Suprapubic skin (tissue), 4 donors: Measurements from ENCODE around the gene RPL7A. TPM values are rescaled to one million over a fixed set of nuclear protein-coding genes. Genes with fewer than 3 reads are reported as not detected.

Source experiments
- DNase-seq, 2 donors: peaks; one replicate each; pipeline ENCODE4 v3.0.0-alpha.2; 2019; ENCODE audit warnings: low spot score in 2 of 2
- H3K27ac ChIP-seq: fragments of 200-600 bp; sonication (generic); one replicate; pipeline ENCODE4 v1.5.1; 2019
- H3K27me3 ChIP-seq: fragments of 200-600 bp; sonication (generic); one replicate; pipeline ENCODE4 v1.5.1; 2019
- H3K36me3 ChIP-seq: fragments of 200-600 bp; sonication (generic); one replicate; pipeline ENCODE4 v1.5.1; 2019
- H3K4me1 ChIP-seq: fragments of 200-600 bp; sonication (generic); one replicate; pipeline ENCODE4 v1.5.1; 2019
- H3K4me3 ChIP-seq: fragments of 200-600 bp; sonication (generic); one replicate; pipeline ENCODE4 v1.5.1; 2019; ENCODE audit warnings: mild to moderate bottlenecking
- H3K9me3 ChIP-seq: fragments of 200-600 bp; sonication (generic); one replicate; pipeline ENCODE4 v1.5.1; 2019
- CTCF ChIP-seq, 2 donors: fragments of 200-600 bp in 1 of 2; fragments of 450-650 bp in 1 of 2; sonication (generic) in 1 of 2; IDR thresholded peaks; one replicate each; pipeline ENCODE4 v1.5.1; 2016 to 2019; ENCODE audit warnings: antibody characterized with exemption in 2 of 2, mild to moderate bottlenecking in 1 of 2, moderate library complexity in 1 of 2
- EP300 ChIP-seq: sonication (generic); formaldehyde crosslinking; IDR thresholded peaks from one replicate; pipeline ENCODE4 v1.6.1; 2017; ENCODE audit warnings: antibody characterized with exemption
- POLR2A ChIP-seq, 2 donors: fragments of 450-650 bp; IDR thresholded peaks; one replicate each; pipeline ENCODE4 v1.6.1; 2017; ENCODE audit warnings: antibody characterized with exemption in 2 of 2, mild to moderate bottlenecking in 2 of 2, moderate library complexity in 2 of 2
- POLR2AphosphoS5 ChIP-seq, 3 donors: sonication (generic); formaldehyde crosslinking; IDR thresholded peaks; one replicate each; pipeline ENCODE4 v1.6.1; 2017; ENCODE audit warnings: antibody characterized with exemption in 3 of 3
- WGBS: methylation state at CpG from one replicate; pipeline ENCODE4 v1.1.5; 2018; 5-methylcytosine and 5-hydroxymethylcytosine counted together
- total RNA-seq, 4 donors: library from RNA; depleted of rRNA; stranded (reverse); fragments of >200 nt; gene quantifications; one replicate each; pipeline ENCODE4 v1.1.0, GENCODE V29; 2016

Gene RPL7A
- total RNA-seq, 4 donors from 2014 or later = 1,468 to 3,048 (median 2,531) TPM

- Histone ChIP-seq H3K4me3 (no peak overlapping the region), H3K27ac (no peak overlapping the region), H3K36me3 (peaks cover 62% of the 10 kb centered on the region), H3K27me3 (no peaks in the 10 kb centered on the region), H3K9me3 (no peaks in the 10 kb centered on the region), H3K4me1 (peaks cover 58% of the 10 kb centered on the region)
- DNase-seq = no peak
- TF ChIP-seq POLR2A (IDR thresholded peaks at IDR 0.05) (no peak), EP300 (no peak), POLR2AphosphoS5 (IDR thresholded peaks at IDR 0.05) (no peak), CTCF (IDR thresholded peaks at IDR 0.05) (no peak)
- WGBS = 83% methylated on average over 21 of the region's 21 CpGs
Observed at GRCh38 chr9:133360400-133361393, 12.7 kb downstream of the RPL7A start.

- no peak overlapping the region for H3K27ac ChIP-seq
Observed at GRCh38 chr9:133361507-133362092, 13.6 kb downstream of the RPL7A start.

GRCh38 chr9:133362359-133363044 is 14.5 kb downstream of the RPL7A start:
- H3K4me1 ChIP-seq = peaks cover 56% of the 10 kb centered on the region
- WGBS = 61% methylated on average over 15 of the region's 15 CpGs

More at GRCh38 chr9:133361507-133362092, 13.6 kb downstream of the RPL7A start:
- TF ChIP-seq EP300 (no peak), POLR2A (IDR thresholded peaks at IDR 0.05) (no peak), POLR2AphosphoS5 (IDR thresholded peaks at IDR 0.05) (no peak), CTCF (IDR thresholded peaks at IDR 0.05) (no peak)
- DNase-seq = no peak
- H3K4me1 ChIP-seq = peaks cover 57% of the 10 kb centered on the region
- 76% methylated on average over 13 of the region's 13 CpGs for WGBS
- H3K9me3 ChIP-seq = no peaks in the 10 kb centered on the region
- H3K27me3 ChIP-seq = no peaks in the 10 kb centered on the region
- H3K36me3 ChIP-seq = peaks cover 69% of the 10 kb centered on the region
- H3K4me3 ChIP-seq = no peak overlapping the region

GRCh38 chr9:133366435-133366834 is 18.4 kb downstream of the RPL7A start:
- WGBS = 90% methylated on average over 5 of the region's 11 CpGs
- no peaks in the 10 kb centered on the region for H3K27me3 ChIP-seq
- peaks cover 60% of the 10 kb centered on the region for H3K36me3 ChIP-seq
- TF ChIP-seq EP300 = no peak
- TF ChIP-seq POLR2A (IDR thresholded peaks at IDR 0.05) = no peak
- TF ChIP-seq CTCF (IDR thresholded peaks at IDR 0.05) = no peak
- no peak for TF ChIP-seq POLR2AphosphoS5 (IDR thresholded peaks at IDR 0.05)
- no peaks in the 10 kb centered on the region for H3K9me3 ChIP-seq
- no peak overlapping the region for H3K4me3 ChIP-seq
- peaks cover 82% of the 10 kb centered on the region for H3K4me1 ChIP-seq
- DNase-seq = no peak
- H3K27ac ChIP-seq = no peak overlapping the region

More at GRCh38 chr9:133362359-133363044, 14.5 kb downstream of the RPL7A start:
- Histone ChIP-seq H3K27ac (no peak overlapping the region), H3K4me3 (no peak overlapping the region), H3K36me3 (peaks cover 73% of the 10 kb centered on the region), H3K9me3 (no peaks in the 10 kb centered on the region), H3K27me3 (no peaks in the 10 kb centered on the region)
- TF ChIP-seq POLR2A (IDR thresholded peaks at IDR 0.05) (no peak), CTCF (IDR thresholded peaks at IDR 0.05) (no peak), POLR2AphosphoS5 (IDR thresholded peaks at IDR 0.05) (no peak), EP300 (no peak)
- DNase-seq = no peak
